ENCODE results near the gene DGCR2. TPM values are rescaled to one million over a fixed set of nuclear protein-coding genes. Genes with fewer than 3 reads are reported as not detected.
"Not testable (repeated sequence)": the region's sequence is repeated elsewhere in the genome, so short reads cannot be mapped to it uniquely, and the experiment has no call there.

DGCR2 gene
- total and polyA plus RNA-seq, 9 donors = 23.9 to 71.9 (median 59.1) TPM

DNA sequence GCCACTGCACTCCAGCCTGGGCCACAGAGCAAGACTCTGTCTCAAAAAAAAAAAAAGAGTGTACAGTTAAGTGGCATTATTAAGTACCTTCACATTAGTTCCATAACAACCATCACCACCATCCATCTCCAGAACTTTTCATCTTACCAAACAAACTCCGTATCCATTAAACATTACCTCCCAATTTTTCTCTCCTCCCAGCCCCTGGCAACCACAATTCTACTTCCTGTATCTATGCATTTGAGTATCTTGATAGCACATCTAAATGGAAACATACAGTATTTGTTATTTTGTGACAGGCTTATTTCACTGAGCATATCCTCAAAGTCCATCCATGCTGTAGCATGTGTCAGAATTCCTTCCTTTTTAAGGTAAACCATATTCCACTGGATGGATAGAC lies 46.8 kb downstream of the DGCR2 start:
- no peak for DNase-seq
- Histone ChIP-seq H3K27me3 (no peaks in the 10 kb centered on the region), H3K4me3 (no peak overlapping the region), H3K36me3 (no peaks in the 10 kb centered on the region), H3K4me1 (ENCODE audit: insufficient read depth) (no peaks in the 10 kb centered on the region), H3K27ac (no peak overlapping the region), H3K9me3 (no peaks in the 10 kb centered on the region)
- TF ChIP-seq, protein P1, sequence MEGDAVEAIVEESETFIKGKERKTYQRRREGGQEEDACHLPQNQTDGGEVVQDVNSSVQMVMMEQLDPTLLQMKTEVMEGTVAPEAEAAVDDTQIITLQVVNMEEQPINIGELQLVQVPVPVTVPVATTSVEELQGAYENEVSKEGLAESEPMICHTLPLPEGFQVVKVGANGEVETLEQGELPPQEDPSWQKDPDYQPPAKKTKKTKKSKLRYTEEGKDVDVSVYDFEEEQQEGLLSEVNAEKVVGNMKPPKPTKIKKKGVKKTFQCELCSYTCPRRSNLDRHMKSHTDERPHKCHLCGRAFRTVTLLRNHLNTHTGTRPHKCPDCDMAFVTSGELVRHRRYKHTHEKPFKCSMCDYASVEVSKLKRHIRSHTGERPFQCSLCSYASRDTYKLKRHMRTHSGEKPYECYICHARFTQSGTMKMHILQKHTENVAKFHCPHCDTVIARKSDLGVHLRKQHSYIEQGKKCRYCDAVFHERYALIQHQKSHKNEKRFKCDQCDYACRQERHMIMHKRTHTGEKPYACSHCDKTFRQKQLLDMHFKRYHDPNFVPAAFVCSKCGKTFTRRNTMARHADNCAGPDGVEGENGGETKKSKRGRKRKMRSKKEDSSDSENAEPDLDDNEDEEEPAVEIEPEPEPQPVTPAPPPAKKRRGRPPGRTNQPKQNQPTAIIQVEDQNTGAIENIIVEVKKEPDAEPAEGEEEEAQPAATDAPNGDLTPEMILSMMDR (IDR thresholded peaks at IDR 0.05) = no peak
- TF ChIP-seq EP300 (IDR thresholded peaks at IDR 0.05) (no peak), POLR2A (IDR thresholded peaks at IDR 0.05) (no peak)
- WGBS, 3 donors = 97 to 100% (median 100%) methylated on average over 1 of the region's 1 CpG
- intact Hi-C loops (cut with DNase I) = no loop called here

DNA sequence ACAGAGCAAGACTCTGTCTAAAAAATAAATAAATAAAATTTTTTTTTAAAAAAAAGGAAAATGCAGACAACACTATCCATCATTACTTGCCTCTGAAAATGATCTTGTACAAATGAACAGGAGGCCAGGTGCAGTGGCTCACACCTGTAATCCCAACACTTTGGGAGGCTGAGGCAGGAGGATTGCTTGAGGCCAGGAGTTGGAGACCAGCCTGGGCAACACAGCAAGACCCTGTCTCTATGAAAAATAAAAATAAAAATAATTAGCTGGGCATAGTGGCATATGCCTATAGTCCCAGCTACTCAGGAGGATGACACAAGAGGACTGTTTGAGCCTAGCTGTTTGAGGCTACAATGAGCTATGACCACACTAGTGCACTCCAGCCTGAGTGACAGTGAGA lies 49.4 kb downstream of the DGCR2 start:
- DNase-seq; H3K27me3 ChIP-seq; H3K36me3 ChIP-seq; intact Hi-C loops (cut with DNase I); H3K4me1 ChIP-seq (ENCODE audit: insufficient read depth); H3K4me3 ChIP-seq; H3K27ac ChIP-seq; H3K9me3 ChIP-seq: not testable (repeated sequence)

DNA sequence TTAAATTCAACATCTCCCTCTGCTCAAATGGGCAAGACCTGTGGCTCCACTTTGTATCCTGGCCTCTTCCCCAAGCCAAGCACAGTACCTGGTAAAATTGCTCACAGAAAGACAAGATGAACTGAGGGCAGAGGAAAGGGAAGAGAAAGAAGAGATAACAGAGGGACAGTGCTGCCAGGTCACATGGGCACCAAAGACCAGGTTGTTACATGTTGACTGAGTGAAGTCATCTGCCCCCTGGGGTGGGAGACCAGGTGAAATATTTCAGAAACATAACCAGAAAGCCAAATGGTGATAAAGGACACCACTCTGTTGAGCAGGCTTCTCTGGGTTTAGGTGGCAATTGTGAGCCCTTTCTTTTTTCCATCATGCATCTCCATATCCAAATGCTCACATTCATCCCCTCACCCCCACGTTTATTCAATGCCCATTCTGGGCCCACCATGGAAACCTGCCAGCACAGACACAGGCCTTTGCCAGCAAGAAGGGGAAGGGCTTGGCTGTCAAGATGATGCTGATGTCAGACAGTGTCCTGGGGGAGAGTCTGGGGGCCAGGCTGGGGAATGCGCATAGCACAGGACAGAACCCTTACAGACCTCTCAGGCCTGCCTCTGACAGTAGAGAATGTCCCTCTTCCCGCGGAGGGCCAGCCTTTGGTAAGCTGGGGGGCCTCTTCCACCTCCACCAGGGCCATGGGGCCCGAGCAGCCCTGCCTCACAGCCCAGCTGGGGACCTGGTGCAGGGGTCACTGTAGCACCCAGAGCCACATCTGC lies 51.6 kb downstream of the DGCR2 start:
- intact Hi-C loops (cut with DNase I) = no loop called here

DNA sequence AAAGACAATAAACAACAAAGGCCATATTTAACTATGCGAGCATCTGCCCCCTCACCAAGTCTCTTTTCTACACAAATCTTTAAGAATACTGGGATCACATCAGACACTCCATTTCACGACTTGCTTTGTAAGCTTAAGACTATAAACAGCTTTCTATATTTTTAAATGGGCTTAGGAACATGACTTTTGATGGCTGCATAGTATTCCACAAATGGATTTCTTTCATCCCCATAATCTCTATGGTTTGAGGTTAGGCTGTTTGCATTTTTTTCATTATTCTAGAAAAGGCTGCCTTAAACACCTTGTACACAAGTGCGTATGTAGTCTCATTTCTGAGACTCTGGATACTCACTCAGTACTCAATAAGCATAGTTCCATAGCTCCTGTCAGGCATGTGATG lies 52.8 kb downstream of the DGCR2 start:
- H3K27me3 ChIP-seq = no peaks in the 10 kb centered on the region
- no peak for DNase-seq
- no peak overlapping the region for H3K4me3 ChIP-seq
- no peak overlapping the region for H3K27ac ChIP-seq
- intact Hi-C loops (cut with DNase I) = no loop called here
- H3K4me1 ChIP-seq (ENCODE audit: insufficient read depth) = peaks cover 2% of the 10 kb centered on the region
- H3K9me3 ChIP-seq = no peaks in the 10 kb centered on the region
- 96 to 98% (median 98%) methylated on average over 3 of the region's 3 CpGs for WGBS, 3 donors
- no peaks in the 10 kb centered on the region for H3K36me3 ChIP-seq
- TF ChIP-seq, protein P1 (IDR thresholded peaks at IDR 0.05) = no peak
- TF ChIP-seq POLR2A (IDR thresholded peaks at IDR 0.05) (no peak), EP300 (IDR thresholded peaks at IDR 0.05) (no peak)

More for the DNA sequence above, 51.6 kb downstream of the DGCR2 start:
- Histone ChIP-seq H3K27me3 (no peaks in the 10 kb centered on the region), H3K36me3 (no peaks in the 10 kb centered on the region), H3K4me1 (ENCODE audit: insufficient read depth) (peaks cover 2% of the 10 kb centered on the region), H3K9me3 (no peaks in the 10 kb centered on the region), H3K27ac (no peak overlapping the region), H3K4me3 (no peak overlapping the region)
- WGBS, 3 donors = 69 to 82% (median 81%) methylated on average over 5 of the region's 5 CpGs
- TF ChIP-seq POLR2A (IDR thresholded peaks at IDR 0.05) (no peak), EP300 (IDR thresholded peaks at IDR 0.05) (no peak)
- TF ChIP-seq, protein P1 (IDR thresholded peaks at IDR 0.05) = no peak
- DNase-seq = no peak

DNA sequence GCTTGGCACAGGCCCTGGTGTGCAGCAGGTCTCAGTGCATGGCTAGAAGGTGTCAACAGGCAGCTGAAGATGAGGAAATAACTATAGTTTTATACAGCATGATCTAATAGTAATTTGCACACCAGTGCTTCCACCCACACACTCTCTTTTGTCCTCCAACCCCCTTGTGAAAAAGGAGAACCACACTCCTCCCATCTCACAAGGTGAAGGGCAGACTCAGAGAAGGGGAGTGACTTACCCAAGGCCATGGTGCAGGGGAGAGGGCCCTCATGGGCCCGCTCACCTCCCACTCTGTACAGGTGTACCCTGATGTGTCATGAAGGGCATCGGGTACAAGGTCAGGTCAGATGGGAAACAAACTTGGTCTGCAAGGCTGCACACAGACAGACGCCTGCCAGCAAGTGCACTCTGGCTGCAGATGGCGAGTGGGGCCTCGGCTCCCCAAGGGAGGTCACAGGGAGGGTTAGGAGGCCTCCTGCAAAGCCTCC lies 53.4 kb downstream of the DGCR2 start:
- Histone ChIP-seq H3K27ac (no peak overlapping the region), H3K4me3 (no peak overlapping the region), H3K27me3 (no peaks in the 10 kb centered on the region), H3K9me3 (no peaks in the 10 kb centered on the region), H3K36me3 (no peaks in the 10 kb centered on the region), H3K4me1 (ENCODE audit: insufficient read depth) (peaks cover 2% of the 10 kb centered on the region)
- intact Hi-C loops (cut with DNase I) = no loop called here
- DNase-seq = no peak
- TF ChIP-seq POLR2A (IDR thresholded peaks at IDR 0.05) = no peak
- TF ChIP-seq, protein P1 (IDR thresholded peaks at IDR 0.05) = no peak
- TF ChIP-seq EP300 (IDR thresholded peaks at IDR 0.05) = no peak
- WGBS, 3 donors = 89 to 95% (median 91%) methylated on average over 5 of the region's 5 CpGs
